ENCODE results near the gene KRTAP10-4. TPM values are rescaled to one million over a fixed set of nuclear protein-coding genes. Genes with fewer than 3 reads are reported as not detected.

Gene KRTAP10-4
- total and polyA plus RNA-seq, 2 of the 4 experiments (the other 2 are of a cell fraction): not detected

GRCh38 chr21:44528634-44528995 is 44.9 kb upstream of the KRTAP10-4 start:
- Histone ChIP-seq H4K91ac (ENCODE audit: insufficient read depth, low read depth, low read length) (no peak overlapping the region), H4K5ac (ENCODE audit: low read depth, low read length) (no peak overlapping the region), H2BK120ac (ENCODE audit: low read depth, low read length) (no peak overlapping the region), H3K4ac (ENCODE audit: low read depth, low read length) (no peak overlapping the region), H3K27me3 (ENCODE audit: control insufficient read depth, insufficient read depth, low read length) (no peaks in the 10 kb centered on the region), H2AK5ac (ENCODE audit: low read depth, low read length) (no peak overlapping the region), H3K23ac (ENCODE audit: low read depth, low read length) (no peak overlapping the region), H4K20me1 (ENCODE audit: insufficient read depth, low read length) (no peaks in the 10 kb centered on the region), H3K79me1 (ENCODE audit: low read depth in 1 of 2, low read length in 2 of 2) (no peaks in the 10 kb centered on the region), H3K36me3 (ENCODE audit: control insufficient read depth, insufficient read depth, low read length) (no peaks in the 10 kb centered on the region), H3K18ac (ENCODE audit: low read depth, low read length) (no peak overlapping the region), H2AK9ac (replicated peaks; ENCODE audit: low read depth, low read length, poor library complexity) (no peak overlapping the region), H3K9me3 (ENCODE audit: control insufficient read depth, insufficient read depth, low read length) (peaks cover 20% of the 10 kb centered on the region), H3K14ac (replicated peaks; ENCODE audit: low read depth, low read length) (no peak overlapping the region), H3K4me3 (ENCODE audit: insufficient read depth, low read depth, low read length) (no peak overlapping the region), H3K4me1 (ENCODE audit: control insufficient read depth, insufficient read depth, low read length) (no peaks in the 10 kb centered on the region), H4K8ac (ENCODE audit: low read depth in 2 of 2, low read length in 2 of 2) (no peak overlapping the region), H2AFZ (replicated peaks; ENCODE audit: low read length, poor library complexity) (no peak overlapping the region), H2BK15ac (ENCODE audit: low read depth, low read length) (no peak overlapping the region), H3K4me2 (ENCODE audit: low read depth, low read length) (no peak overlapping the region), H2BK5ac (ENCODE audit: low read depth, low read length, poor library complexity, severe bottlenecking) (no peak overlapping the region), H3K9me1 (ENCODE audit: insufficient read depth, low read length) (no peaks in the 10 kb centered on the region), H3K9ac (ENCODE audit: low read depth, low read length) (no peak overlapping the region), H3K56ac (ENCODE audit: extremely low read depth, insufficient read depth, low read length) (no peak overlapping the region), H3K27ac (ENCODE audit: insufficient read depth, low read length) (no peak overlapping the region), H2BK20ac (ENCODE audit: low read depth, low read length) (no peak overlapping the region)
- DNase-seq (no peak), ATAC-seq (ENCODE audit: low read depth) (no peak)
- WGBS, 2 experiments (ENCODE audit: extremely low coverage in 2 of 2, insufficient read length in 1 of 2): 64% methylated on average over 5 of the region's 10 CpGs; no CpG with 5 or more reads in 1 of the 2 experiments
- no peak for TF ChIP-seq CTCF (conservative IDR thresholded peaks at IDR 0.05; ENCODE audit: low read depth, low read length)
- TF ChIP-seq USF2 (IDR thresholded peaks at IDR 0.05; ENCODE audit: low read depth, low read length): no peak
- no peak for TF ChIP-seq RAD21 (IDR thresholded peaks at IDR 0.05; ENCODE audit: low read length)
- no peak for TF ChIP-seq FOS (IDR thresholded peaks at IDR 0.05; ENCODE audit: low read depth, low read length)
- no peak for TF ChIP-seq CHD1 (IDR thresholded peaks at IDR 0.05; ENCODE audit: low read depth, low read length)
- no peak for TF ChIP-seq BHLHE40 (IDR thresholded peaks at IDR 0.05; ENCODE audit: low read depth, low read length)
- TF ChIP-seq MAZ (IDR thresholded peaks at IDR 0.05; ENCODE audit: borderline replicate concordance, low read depth, low read length): no peak
- no peak for TF ChIP-seq ELK1 (IDR thresholded peaks at IDR 0.05; ENCODE audit: borderline replicate concordance, low read depth, low read length)
- TF ChIP-seq SMC3 (IDR thresholded peaks at IDR 0.05; ENCODE audit: low read depth, low read length): no peak
- TF ChIP-seq MXI1 (IDR thresholded peaks at IDR 0.05; ENCODE audit: borderline replicate concordance, low read depth, low read length): no peak
- TF ChIP-seq CEBPB (IDR thresholded peaks at IDR 0.05; ENCODE audit: low read depth, low read length): no peak
- no peak for TF ChIP-seq POLR2A (IDR thresholded peaks at IDR 0.05; ENCODE audit: low read depth, low read length)
- no peak for TF ChIP-seq MAFK (IDR thresholded peaks at IDR 0.05; ENCODE audit: low read depth, low read length)
- no peak for TF ChIP-seq RFX5 (IDR thresholded peaks at IDR 0.05; ENCODE audit: low read depth, low read length)
- TF ChIP-seq RCOR1 (IDR thresholded peaks at IDR 0.05; ENCODE audit: insufficient replicate concordance, low read length): no peak
- TF ChIP-seq NFE2L2 (IDR thresholded peaks at IDR 0.05; ENCODE audit: low read depth, low read length): no peak
- dilution Hi-C loops (cut with HindIII; ENCODE audit: low sequenced_read_pairs, unreplicated experiment): no loop called here
- in situ Hi-C loops (cut with MboI; ENCODE audit: low sequenced_read_pairs): no loop called here
- intact Hi-C loops (cut with micrococcal nuclease): no loop called here
- ChIA-PET POLR2A (ENCODE audit: unreplicated experiment) (no interaction called here), CTCF (no interaction called here)
- no TSS peak for BruUV-seq (replicated peaks)

All from IMR-90 (cell line).